Smooth muscle cell (in vitro differentiated cells): Measurements from ENCODE around the gene ADGRD1. TPM values are rescaled to one million over a fixed set of nuclear protein-coding genes. Genes with fewer than 3 reads are reported as not detected.

Experiments used
- DNase-seq: peaks from one replicate; lab custom pipeline; 2025; ENCODE audit not compliant: unreplicated experiment; lab: John Stamatoyannopoulos, UW
- H2AFZ ChIP-seq: fragments of 200-600 bp; sonication (generic); 2 replicates; pipeline ENCODE4 v1.6.0; 2016; ENCODE audit warnings: antibody characterized with exemption, low read depth, mild to moderate bottlenecking
- H3F3A ChIP-seq: fragments of 200-600 bp; sonication (generic); 2 replicates; pipeline ENCODE4 v1.6.0; 2017; ENCODE audit warnings: antibody characterized with exemption, low read depth
- H3K27ac ChIP-seq: fragments of 200-600 bp; sonication (generic); 2 replicates; pipeline ENCODE4 v1.5.1; 2016; ENCODE audit warnings: low read depth, mild to moderate bottlenecking
- H3K27me3 ChIP-seq: fragments of 200-600 bp; sonication (generic); 2 replicates; pipeline ENCODE4 v1.6.1; 2016; ENCODE audit warnings: low read depth, mild to moderate bottlenecking
- H3K36me3 ChIP-seq: fragments of 200-600 bp; sonication (generic); 2 replicates; pipeline ENCODE4 v1.5.1; 2016; ENCODE audit warnings: low read depth
- H3K4me1 ChIP-seq: fragments of 200-600 bp; sonication (generic); 2 replicates; pipeline ENCODE4 v1.5.1; 2016; ENCODE audit warnings: low read depth
- H3K4me2 ChIP-seq: fragments of 200-600 bp; sonication (generic); 2 replicates; pipeline ENCODE4 v1.6.0; 2016; ENCODE audit warnings: mild to moderate bottlenecking
- H3K4me3 ChIP-seq: fragments of 200-600 bp; sonication (generic); 2 replicates; pipeline ENCODE4 v1.5.1; 2016; ENCODE audit warnings: mild to moderate bottlenecking
- H3K79me2 ChIP-seq: fragments of 200-600 bp; sonication (generic); 2 replicates; pipeline ENCODE4 v1.6.0; 2016; ENCODE audit warnings: low read depth, mild to moderate bottlenecking
- H3K9ac ChIP-seq: fragments of 200-600 bp; sonication (generic); 2 replicates; pipeline ENCODE4 v1.6.0; 2016; ENCODE audit warnings: low read depth
- H3K9me3 ChIP-seq: fragments of 200-600 bp; sonication (generic); replicated peaks from 2 replicates; pipeline ENCODE4 v1.5.1; 2016; ENCODE audit warnings: low read depth
- H4K20me1 ChIP-seq: fragments of 200-600 bp; sonication (generic); 2 replicates; pipeline ENCODE4 v1.6.0; 2016; ENCODE audit warnings: low read depth
- WGBS: methylation state at CpG from one replicate; pipeline ENCODE4 v1.1.7; 2016; ENCODE audit warnings: low lambda C conversion rate; 5-methylcytosine and 5-hydroxymethylcytosine counted together
- polyA plus RNA-seq: library from polyadenylated mRNA; unstranded; fragments of >200 nt; fragmentation: Nextera tagmentation; extraction: Ambion mirVana; gene quantifications from 2 replicates; pipeline ENCODE4 v1.2.1, GENCODE V29; 2016
- total RNA-seq: library from RNA; depleted of rRNA; stranded (reverse); fragments of >200 nt; gene quantifications from 2 replicates; pipeline ENCODE4 v1.2.3, GENCODE V29; 2014
- TF ChIP-seq, protein P1 (sequence below): fragments of 200-600 bp; sonication (generic); IDR thresholded peaks from 2 replicates; pipeline ENCODE4 v1.5.1; 2017; ENCODE audit warnings: borderline replicate concordance, mild to moderate bottlenecking, antibody characterized with exemption; ENCODE audit not compliant: insufficient read depth, poor library complexity, severe bottlenecking

The ADGRD1 gene
- total and polyA plus RNA-seq, 2 experiments from 2014 or later: 0.14 TPM; not detected in 1

DNA sequence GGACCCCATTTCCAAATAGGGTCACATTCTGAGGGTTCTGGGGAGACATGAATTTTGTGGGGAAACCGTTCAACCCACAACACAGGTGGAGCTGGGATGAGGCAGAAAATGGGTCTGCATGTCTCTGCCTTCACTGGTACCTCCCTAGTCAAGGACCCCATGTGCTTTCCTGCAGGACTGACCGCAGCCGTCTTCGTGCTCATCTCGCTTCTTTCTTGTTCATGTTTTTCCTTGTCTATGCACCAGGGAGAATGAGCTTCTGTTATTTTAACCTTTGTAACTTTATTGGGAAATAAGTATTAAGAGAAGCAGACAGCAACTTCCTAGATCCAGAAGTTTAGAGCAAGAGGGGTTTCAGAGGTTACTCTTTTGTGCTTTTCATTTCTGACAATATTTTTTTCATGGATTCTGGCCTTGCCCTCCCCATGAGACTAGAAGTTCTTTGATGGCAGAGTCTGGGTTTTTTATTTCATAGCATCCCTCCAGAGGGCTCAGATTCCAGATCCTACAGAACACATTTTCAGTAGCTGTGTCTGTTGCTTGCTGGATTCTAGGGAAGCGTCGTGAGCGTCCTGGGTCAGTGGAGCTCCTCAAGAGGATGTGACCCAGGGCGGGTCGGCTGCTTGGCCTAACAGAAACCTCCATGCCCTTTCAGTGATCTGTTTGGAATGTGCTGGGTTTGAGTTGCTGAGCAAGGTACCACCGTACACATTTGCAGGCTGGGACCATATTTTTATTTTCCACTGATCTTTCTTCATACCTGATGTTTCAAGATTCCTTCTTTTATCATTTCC, 104.2 kb downstream of the ADGRD1 start:
- no peaks in the 10 kb centered on the region for H4K20me1 ChIP-seq
- no peak for DNase-seq
- 83% methylated on average over 11 of the region's 11 CpGs for WGBS
- H3F3A ChIP-seq: no peaks in the 10 kb centered on the region
- H3K4me3 ChIP-seq: no peak overlapping the region
- no peaks in the 10 kb centered on the region for H3K4me1 ChIP-seq
- peaks cover 5% of the 10 kb centered on the region for H3K27me3 ChIP-seq
- no peak overlapping the region for H3K4me2 ChIP-seq
- H3K27ac ChIP-seq: no peak overlapping the region
- no peaks in the 10 kb centered on the region for H3K36me3 ChIP-seq
- H3K9me3 ChIP-seq: no peaks in the 10 kb centered on the region
- H3K79me2 ChIP-seq: no peaks in the 10 kb centered on the region
- H2AFZ ChIP-seq: no peak overlapping the region
- no peak overlapping the region for H3K9ac ChIP-seq
- TF ChIP-seq, protein P1, sequence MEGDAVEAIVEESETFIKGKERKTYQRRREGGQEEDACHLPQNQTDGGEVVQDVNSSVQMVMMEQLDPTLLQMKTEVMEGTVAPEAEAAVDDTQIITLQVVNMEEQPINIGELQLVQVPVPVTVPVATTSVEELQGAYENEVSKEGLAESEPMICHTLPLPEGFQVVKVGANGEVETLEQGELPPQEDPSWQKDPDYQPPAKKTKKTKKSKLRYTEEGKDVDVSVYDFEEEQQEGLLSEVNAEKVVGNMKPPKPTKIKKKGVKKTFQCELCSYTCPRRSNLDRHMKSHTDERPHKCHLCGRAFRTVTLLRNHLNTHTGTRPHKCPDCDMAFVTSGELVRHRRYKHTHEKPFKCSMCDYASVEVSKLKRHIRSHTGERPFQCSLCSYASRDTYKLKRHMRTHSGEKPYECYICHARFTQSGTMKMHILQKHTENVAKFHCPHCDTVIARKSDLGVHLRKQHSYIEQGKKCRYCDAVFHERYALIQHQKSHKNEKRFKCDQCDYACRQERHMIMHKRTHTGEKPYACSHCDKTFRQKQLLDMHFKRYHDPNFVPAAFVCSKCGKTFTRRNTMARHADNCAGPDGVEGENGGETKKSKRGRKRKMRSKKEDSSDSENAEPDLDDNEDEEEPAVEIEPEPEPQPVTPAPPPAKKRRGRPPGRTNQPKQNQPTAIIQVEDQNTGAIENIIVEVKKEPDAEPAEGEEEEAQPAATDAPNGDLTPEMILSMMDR: no peak

DNA sequence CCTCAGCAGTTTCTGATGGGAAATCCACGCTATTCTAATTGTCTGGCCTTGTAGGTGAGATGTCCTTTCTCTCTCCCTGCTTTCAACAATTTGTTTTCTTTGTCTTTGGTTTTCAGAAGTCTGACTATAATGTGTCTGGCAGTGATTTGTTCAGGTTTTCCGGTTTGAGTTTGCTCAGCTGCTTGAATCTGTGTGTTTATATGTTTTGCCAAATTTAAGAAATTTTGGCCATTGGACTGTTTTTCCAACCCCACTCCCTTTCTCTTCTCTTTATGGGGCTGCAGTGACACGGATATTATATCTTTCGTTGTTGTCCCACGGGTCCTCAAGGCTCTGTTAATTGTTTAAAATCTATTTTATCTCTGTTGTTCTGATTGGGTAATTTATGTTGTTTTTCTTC, 105.0 kb downstream of the ADGRD1 start:
- Histone ChIP-seq H3K9me3 (no peaks in the 10 kb centered on the region), H2AFZ (no peak overlapping the region), H3K27ac (no peak overlapping the region), H3K27me3 (peaks cover 10% of the 10 kb centered on the region), H3K4me1 (no peaks in the 10 kb centered on the region), H3K4me3 (no peak overlapping the region), H3K4me2 (no peak overlapping the region), H4K20me1 (no peaks in the 10 kb centered on the region), H3K9ac (no peak overlapping the region), H3K79me2 (no peaks in the 10 kb centered on the region), H3K36me3 (no peaks in the 10 kb centered on the region), H3F3A (no peaks in the 10 kb centered on the region)
- TF ChIP-seq, protein P1: no peak
- no peak for DNase-seq
- WGBS: 91% methylated on average over 5 of the region's 5 CpGs

DNA sequence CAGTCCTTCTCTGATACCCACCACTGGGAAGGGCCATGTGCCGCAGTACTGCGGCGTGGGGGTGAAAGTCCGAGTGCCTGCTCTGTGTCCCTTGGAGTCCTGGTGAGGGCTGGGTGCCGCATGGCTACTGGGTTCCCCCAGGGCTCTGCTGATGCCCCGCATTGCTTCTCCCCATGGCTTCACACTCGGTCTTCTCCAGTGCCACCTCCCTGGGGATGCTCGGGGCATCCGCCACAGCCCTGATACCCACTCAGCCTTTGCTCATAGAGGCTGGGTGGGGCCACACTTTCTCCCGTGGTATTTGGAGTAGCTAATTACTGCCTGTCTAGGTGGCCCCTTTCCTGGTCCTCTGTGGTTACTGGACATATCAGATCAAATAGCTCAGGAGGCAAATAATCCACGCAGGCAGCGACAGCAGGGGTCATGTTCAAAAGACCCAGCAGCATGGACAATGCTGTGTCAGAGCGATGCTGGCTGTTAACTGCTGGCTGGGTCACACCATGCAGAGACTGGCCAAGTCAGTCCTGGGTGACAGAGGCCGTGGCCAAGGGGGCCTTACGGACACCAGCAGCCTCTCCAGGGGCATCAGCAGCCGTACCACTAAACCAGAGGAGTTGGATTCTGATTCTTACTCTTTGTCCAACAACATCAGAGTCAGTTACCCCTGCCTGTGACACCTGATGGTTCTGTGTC, 106.5 kb downstream of the ADGRD1 start:
- Histone ChIP-seq H3K9ac (no peak overlapping the region), H3K79me2 (no peaks in the 10 kb centered on the region), H3F3A (no peaks in the 10 kb centered on the region), H3K27ac (no peak overlapping the region), H3K4me3 (no peak overlapping the region), H3K4me1 (no peaks in the 10 kb centered on the region), H4K20me1 (no peaks in the 10 kb centered on the region), H3K36me3 (no peaks in the 10 kb centered on the region), H3K27me3 (peaks cover 14% of the 10 kb centered on the region), H2AFZ (no peak overlapping the region), H3K4me2 (no peak overlapping the region), H3K9me3 (no peaks in the 10 kb centered on the region)
- no peak for DNase-seq
- 92% methylated on average over 16 of the region's 16 CpGs for WGBS
- TF ChIP-seq, protein P1: no peak
